Bone marrow (tissue), 2 donors: Measurements from ENCODE around the gene TPRG1.

Experiments
- DNase-seq, 2 donors: peaks; one replicate each; lab custom pipeline; 2025; lab: John Stamatoyannopoulos, UW

The TPRG1 gene

GRCh38 chr3:189355481-189356201 is 183.9 kb downstream of the TPRG1 start:
- no peak for DNase-seq

- DNase-seq = no peak
These were observed 188.5 kb downstream of the TPRG1 start for GRCh38 chr3:189360291-189360690.

DNA sequence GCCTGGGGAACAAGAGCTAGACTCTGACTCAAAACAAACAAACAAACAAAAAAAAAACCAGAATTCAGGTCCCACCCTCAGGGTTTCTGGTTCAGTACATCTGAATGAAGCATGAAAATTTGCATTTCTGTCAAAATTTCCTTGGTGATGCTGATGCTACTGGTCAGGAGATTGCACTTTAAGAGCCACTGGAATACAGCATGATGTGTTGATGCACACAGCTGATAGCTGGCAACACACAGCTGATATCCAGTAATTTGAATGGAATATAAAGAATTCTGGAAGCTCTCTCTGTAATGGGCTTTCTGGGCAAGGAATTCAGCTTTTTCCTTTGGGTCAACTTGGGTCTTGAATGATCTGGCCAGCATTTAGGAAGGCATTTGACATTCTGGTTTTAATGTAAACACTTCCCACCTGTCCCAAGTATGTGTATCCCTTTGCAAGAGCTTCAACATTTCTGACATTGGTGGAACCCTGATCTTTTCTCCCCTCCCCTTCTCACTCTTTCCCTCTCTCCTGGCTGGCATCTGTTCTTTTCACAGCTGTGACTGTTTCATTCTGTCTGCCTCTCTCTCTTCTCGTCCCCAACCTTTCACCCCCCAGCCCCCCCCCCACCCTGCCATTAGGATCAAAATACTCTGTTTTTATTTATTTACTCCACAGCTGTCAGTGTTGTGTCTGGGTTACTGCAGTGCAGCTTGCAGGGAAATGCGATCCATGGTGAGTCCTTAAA is 189.5 kb downstream of the TPRG1 start:
- DNase-seq = no peak

DNA sequence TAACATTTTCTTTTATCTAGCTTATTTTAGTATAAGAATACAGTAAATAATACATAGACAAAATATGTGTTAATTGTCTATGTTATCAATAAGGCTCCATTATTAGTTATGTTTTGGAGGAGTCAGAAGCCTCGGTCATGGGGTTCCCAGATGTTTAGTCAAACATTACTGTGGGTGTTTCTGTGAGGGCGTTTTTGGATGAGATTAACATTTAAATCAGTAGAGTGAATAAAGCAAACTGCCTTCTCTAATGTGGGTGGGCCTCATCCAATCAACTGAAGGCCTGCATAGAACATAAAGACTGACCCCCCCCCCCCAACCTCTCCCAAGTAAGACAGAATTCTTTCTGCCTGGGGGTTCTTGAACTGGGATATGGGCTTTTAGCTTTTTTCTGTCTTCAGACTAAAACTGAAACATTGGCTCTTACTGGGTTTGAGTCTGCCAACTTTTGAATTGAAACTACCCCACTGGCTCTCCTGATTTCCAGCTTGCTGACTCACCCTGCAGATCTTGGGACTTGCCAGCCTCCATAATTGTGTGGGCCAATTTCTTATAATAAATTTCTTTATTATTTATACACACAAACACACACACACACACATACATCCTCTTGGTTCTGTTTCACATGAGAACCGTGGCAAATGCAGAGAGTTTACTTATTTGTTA is 192.0 kb downstream of the TPRG1 start:
- DNase-seq = no peak

DNA sequence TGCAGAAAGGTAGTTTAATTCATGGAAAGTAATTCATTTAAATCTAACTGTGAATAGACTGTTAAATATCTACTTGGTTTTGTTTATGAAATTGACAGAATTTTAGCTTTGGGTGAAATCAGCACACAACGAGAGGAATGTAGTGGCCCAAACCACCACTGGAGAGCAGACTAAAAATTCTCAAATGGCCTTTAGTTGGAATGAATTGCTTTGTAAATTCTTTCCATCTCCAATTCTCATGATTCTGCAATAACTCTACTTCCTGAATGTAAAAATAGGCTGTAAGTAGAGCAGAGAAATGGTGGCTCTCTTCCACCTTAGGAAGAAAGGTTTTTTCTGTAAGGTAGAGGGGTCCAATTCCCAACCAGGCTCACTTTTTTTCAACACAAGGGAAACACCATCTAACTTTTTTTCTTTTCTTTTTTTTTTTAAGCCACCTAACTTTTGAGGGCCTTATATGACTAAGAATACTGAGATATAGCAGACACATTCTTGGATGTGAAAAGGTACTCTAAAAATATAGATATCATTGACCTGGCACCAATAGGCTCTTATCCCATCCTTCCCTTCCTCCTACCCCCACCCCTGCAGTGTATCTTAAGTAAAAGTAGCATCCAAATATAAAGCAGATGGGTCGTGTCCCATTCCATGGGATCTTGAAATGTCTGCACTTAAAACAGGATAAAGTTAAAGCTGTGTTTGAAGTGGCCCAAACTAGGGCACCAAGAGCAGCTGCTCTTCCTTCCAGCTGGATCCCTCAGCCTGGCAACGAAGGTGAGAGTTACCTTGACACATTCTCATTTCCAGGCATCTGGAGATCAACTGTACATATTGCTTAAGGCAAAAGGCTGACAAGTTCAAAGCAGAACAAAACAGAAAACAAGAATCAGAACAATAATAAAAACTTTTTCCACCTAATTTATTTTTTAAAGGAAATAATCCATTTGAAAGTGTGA is 194.1 kb downstream of the TPRG1 start:
- no peak for DNase-seq

- no peak for DNase-seq
These were observed 196.6 kb downstream of the TPRG1 start for GRCh38 chr3:189368384-189368783.

DNA sequence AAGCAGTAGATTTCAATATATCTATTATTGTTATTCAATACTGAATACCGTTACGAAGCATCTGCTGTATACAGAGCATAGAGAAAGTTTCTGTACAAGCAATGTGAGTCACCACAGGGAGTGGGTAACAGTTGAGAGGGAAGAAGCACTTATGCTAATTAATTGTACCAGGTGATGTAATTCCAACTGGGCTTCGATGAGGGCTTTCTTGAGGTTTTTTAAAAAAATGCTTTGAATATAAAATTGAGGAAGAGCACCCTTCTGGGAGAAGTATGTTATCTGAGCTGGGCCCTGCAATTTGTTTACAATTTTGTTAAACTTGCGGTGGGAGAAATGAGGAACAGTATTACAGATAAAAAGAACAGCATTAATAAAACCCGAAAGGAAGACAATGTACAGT is 197.9 kb downstream of the TPRG1 start:
- DNase-seq = no peak

DNA sequence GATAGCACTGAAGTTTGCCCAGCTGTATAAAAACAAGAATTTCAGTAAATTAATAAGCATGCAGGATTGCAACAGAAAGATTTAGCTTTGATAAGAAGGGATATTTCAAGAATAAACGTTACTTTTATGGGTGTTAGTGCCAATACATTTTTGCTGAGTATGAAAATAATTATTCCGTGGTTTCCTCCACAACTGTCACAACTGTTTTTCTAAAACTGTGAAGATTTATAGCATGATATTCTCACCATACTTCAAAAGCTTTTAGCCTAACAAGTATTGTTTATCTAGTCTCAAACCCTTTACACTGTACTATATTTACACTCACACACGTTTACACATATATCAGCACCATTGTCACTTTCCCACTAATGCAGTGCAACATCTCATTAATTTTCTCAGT is 200.5 kb downstream of the TPRG1 start:
- no peak for DNase-seq
